ENCODE measurements around the gene DIAPH2.

DNA sequence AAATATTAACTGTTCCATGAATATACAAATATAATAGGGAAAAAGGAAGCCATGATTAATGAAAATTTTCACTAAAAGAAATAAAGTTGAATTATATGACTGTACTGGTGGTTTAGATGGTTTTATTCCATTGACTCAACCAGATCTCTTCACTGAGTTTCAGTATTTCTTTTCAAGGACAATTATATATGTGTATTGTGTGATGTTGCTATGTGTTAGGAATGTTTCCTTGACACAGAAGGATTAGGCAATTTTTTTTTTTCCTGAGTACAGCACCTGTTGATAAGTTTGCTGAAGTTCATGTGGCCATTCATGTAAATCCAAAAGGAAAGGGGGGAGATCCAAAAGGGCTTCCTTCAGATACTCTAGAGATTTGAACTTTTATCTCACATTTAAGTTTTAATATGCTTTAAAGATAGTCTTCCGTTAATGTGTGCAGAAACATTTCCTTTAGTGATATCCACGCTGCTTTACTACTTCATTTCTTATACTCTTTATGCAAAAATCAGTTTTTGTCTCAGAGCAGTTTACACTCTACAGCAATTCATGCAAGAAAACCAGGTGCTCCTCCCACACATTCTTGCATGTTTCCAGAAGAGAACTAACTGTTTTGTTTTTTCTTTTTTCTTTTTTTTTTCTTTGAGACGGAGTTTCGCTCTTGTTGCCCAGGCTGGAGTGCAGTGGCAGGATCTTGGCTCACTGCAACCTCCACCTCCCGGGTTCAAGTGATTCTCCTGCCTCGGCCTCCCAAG is 448.2 kb downstream of the DIAPH2 start:
- TF ChIP-seq, protein P1, sequence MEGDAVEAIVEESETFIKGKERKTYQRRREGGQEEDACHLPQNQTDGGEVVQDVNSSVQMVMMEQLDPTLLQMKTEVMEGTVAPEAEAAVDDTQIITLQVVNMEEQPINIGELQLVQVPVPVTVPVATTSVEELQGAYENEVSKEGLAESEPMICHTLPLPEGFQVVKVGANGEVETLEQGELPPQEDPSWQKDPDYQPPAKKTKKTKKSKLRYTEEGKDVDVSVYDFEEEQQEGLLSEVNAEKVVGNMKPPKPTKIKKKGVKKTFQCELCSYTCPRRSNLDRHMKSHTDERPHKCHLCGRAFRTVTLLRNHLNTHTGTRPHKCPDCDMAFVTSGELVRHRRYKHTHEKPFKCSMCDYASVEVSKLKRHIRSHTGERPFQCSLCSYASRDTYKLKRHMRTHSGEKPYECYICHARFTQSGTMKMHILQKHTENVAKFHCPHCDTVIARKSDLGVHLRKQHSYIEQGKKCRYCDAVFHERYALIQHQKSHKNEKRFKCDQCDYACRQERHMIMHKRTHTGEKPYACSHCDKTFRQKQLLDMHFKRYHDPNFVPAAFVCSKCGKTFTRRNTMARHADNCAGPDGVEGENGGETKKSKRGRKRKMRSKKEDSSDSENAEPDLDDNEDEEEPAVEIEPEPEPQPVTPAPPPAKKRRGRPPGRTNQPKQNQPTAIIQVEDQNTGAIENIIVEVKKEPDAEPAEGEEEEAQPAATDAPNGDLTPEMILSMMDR (IDR thresholded peaks at IDR 0.05), result no peak
- TF ChIP-seq POLR2A (IDR thresholded peaks at IDR 0.05) (no peak), EP300 (IDR thresholded peaks at IDR 0.05) (no peak)
